C4-2B (cell line): ENCODE results near the gene CUL2.
"Not testable (repeated sequence)": the region's sequence is repeated elsewhere in the genome, so short reads cannot be mapped to it uniquely, and the experiment has no call there.

Source experiments
- CTCF ChIP-seq: fragments of 450-650 bp; conservative IDR thresholded peaks from 2 replicates; pipeline ENCODE4 v1.5.1; 2017; ENCODE audit warnings: mild to moderate bottlenecking
- ZFX ChIP-seq: fragments of 450-650 bp; IDR thresholded peaks from 2 replicates; pipeline ENCODE4 v1.6.1; 2017

- not testable (repeated sequence) for TF ChIP-seq CTCF, ZFX
These were observed 117.0 kb downstream of the CUL2 start for GRCh38 chr10:34973121-34973520.
